Measurements from ENCODE around the gene PRM1.

GRCh38 chr16:11295672-11296071 is 14.5 kb upstream of the PRM1 start:
- TF ChIP-seq, protein P1, sequence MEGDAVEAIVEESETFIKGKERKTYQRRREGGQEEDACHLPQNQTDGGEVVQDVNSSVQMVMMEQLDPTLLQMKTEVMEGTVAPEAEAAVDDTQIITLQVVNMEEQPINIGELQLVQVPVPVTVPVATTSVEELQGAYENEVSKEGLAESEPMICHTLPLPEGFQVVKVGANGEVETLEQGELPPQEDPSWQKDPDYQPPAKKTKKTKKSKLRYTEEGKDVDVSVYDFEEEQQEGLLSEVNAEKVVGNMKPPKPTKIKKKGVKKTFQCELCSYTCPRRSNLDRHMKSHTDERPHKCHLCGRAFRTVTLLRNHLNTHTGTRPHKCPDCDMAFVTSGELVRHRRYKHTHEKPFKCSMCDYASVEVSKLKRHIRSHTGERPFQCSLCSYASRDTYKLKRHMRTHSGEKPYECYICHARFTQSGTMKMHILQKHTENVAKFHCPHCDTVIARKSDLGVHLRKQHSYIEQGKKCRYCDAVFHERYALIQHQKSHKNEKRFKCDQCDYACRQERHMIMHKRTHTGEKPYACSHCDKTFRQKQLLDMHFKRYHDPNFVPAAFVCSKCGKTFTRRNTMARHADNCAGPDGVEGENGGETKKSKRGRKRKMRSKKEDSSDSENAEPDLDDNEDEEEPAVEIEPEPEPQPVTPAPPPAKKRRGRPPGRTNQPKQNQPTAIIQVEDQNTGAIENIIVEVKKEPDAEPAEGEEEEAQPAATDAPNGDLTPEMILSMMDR (IDR thresholded peaks at IDR 0.05) = no peak
- no peak for TF ChIP-seq POLR2A (IDR thresholded peaks at IDR 0.05)
- no peak for TF ChIP-seq POLR2AphosphoS5 (IDR thresholded peaks at IDR 0.05)
